ENCODE data around the gene SETDB2.
A peak's percentile ranks its signal among the peaks of the same experiment; 100 is the strongest.
"Not testable (repeated sequence)": the region's sequence is repeated elsewhere in the genome, so short reads cannot be mapped to it uniquely, and the experiment has no call there.

The SETDB2 gene

DNA sequence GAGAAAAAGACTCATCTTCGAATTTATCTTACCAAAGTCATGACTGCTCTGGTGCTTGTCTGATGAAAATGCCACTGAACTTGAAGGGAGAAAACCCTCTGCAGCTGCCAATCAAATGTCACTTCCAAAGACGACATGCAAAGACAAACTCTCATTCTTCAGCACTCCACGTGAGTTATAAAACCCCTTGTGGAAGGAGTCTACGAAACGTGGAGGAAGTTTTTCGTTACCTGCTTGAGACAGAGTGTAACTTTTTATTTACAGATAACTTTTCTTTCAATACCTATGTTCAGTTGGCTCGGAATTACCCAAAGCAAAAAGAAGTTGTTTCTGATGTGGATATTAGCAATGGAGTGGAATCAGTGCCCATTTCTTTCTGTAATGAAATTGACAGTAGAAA, 32.5 kb downstream of the SETDB2 start:
- H3K4me3 ChIP-seq (ENCODE audit: control insufficient read depth, low read depth, low read length), result no peak overlapping the region
- DNase-seq (ENCODE audit: low read depth), result no peak
- no peak for TF ChIP-seq CTCF (conservative IDR thresholded peaks at IDR 0.05; ENCODE audit: control insufficient read depth, insufficient read depth, low read depth, low read length)

DNA sequence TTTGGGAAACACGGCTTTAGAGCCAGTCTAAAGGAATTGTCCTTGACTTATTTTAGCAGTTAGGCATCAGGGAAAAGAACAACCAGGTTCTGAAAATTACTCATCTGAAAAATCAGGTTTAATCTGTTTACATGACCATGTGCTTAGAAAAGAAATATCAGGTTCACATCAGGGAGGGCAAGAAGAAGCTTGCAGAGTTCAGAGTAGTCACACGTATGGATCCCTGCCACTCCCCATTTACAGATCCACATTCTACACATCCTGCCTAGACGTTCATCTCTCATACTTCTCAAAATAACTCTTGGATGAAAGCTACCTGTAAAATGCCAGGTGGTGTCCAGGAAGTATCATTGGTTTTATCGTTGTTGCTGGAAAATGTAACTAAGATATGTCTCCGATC, 37.7 kb downstream of the SETDB2 start:
- no peak for TF ChIP-seq CTCF (conservative IDR thresholded peaks at IDR 0.05; ENCODE audit: control insufficient read depth, insufficient read depth, low read depth, low read length)
- no peak overlapping the region for H3K4me3 ChIP-seq (ENCODE audit: control insufficient read depth, low read depth, low read length)
- DNase-seq (ENCODE audit: low read depth), result no peak

GRCh38 chr13:49488563-49488962, 44.5 kb downstream of the SETDB2 start:
- no peak for TF ChIP-seq CTCF (conservative IDR thresholded peaks at IDR 0.05; ENCODE audit: control insufficient read depth, insufficient read depth, low read depth, low read length)
- H3K4me3 ChIP-seq (ENCODE audit: control insufficient read depth, low read depth, low read length), result no peak overlapping the region
- no peak for DNase-seq (ENCODE audit: low read depth)

DNA sequence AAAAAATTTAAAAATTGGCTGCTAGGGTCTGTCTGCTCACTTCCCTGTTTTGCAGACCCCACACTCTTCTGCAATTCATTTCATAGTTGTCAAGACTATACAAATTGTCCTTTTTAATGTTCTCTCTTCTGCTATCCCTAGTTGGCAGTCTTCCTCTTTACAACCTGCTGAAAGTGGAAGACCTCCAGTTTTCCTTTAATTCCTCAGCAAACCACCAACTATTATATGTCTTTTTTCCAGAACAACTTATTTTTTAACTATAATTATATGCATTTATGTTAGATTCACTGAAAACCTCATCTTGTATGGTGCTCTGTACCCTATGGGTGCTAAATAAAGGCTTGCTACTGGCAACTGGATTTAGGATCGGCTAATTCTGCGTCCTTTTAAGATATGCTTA, 50.6 kb downstream of the SETDB2 start:
- peak overlapping the region; percentile 68 for H3K4me3 ChIP-seq (ENCODE audit: control insufficient read depth, low read depth, low read length)
- no peak for DNase-seq (ENCODE audit: low read depth)
- TF ChIP-seq CTCF (conservative IDR thresholded peaks at IDR 0.05; ENCODE audit: control insufficient read depth, insufficient read depth, low read depth, low read length), result no peak

DNA sequence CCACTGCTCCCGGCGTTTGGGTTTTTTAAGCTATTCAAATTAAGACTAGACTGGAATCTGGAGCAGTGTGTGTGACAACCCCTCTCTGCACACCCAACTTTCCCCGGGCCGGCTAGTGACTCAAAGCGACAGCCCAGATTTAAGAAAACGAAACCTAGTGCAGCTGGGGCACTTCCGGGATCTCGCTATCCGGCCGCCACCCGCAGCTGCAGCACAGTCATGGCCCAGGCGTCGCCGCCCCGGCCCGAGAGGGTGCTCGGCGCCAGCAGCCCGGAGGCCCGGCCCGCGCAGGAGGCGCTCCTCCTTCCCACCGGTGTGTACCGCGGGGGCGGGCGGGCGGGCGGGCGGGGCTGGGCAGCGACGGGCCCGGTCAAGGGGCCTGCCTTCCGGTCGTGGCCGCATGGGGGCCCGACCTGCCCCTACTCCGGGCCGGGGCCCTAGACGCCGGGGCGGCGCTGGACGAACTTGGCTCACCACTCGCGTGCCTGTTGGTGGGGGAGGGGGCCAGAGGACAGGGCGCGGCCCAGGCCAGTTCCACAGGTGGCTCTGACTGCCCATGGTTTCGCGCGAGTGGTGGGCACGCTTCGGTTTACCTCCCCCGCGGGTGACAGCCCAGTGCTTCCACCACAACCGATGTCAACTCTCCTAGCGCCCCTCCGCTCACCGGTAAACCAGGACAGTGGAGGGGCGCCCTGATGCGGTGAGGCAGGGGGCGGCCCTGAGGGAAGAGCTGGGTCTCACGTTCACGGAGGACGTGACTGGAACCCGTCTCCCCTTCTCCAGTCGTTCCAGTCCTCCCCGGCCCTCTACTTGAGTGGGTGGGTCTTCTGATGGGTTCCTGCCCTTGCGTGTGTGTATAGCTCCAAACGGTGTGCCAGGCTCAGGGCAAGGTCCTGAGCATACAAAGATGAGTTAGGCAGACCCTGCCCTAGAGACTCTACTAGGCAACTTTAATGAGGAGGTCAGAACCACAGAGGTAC, 52.0 kb downstream of the SETDB2 start, which contains the start of gene PHF11:
PHF11 (plus strand) TSS at position 171 of the 980 bp plus-strand sequence; CDS start at position 220, 49 bp downstream.
- DNase-seq (ENCODE audit: low read depth), result peak; percentile 73
- H3K4me3 ChIP-seq (ENCODE audit: control insufficient read depth, low read depth, low read length), result peak within 1 kb of the TSS; percentile 68
- no peak for TF ChIP-seq CTCF (conservative IDR thresholded peaks at IDR 0.05; ENCODE audit: control insufficient read depth, insufficient read depth, low read depth, low read length)

- H3K4me3 ChIP-seq (ENCODE audit: control insufficient read depth, low read depth, low read length), result not testable (repeated sequence)
- peak; percentile 21 for DNase-seq (ENCODE audit: low read depth)
Observed at GRCh38 chr13:49496837-49497236, 52.8 kb downstream of the SETDB2 start.

GRCh38 chr13:49497272-49497671, 53.2 kb downstream of the SETDB2 start:
- no peak overlapping the region for H3K4me3 ChIP-seq (ENCODE audit: control insufficient read depth, low read depth, low read length)
- no peak for DNase-seq (ENCODE audit: low read depth)
- TF ChIP-seq CTCF (conservative IDR thresholded peaks at IDR 0.05; ENCODE audit: control insufficient read depth, insufficient read depth, low read depth, low read length), result no peak

Measured in fibroblast of mammary gland (primary cell).